H1 (cell line): ENCODE measurements around the gene CNOT6. TPM values are rescaled to one million over a fixed set of nuclear protein-coding genes. Genes with fewer than 3 reads are reported as not detected.

Experiments used
- FOSL1 ChIP-seq: IDR thresholded peaks from 2 replicates; pipeline ENCODE4 v1.6.1; 2011; ENCODE audit warnings: mild to moderate bottlenecking, low read depth, low read length, moderate library complexity; ENCODE audit not compliant: insufficient read depth
- POLR2A ChIP-seq, 2 experiments: IDR thresholded peaks; 1 replicate in 1 of 2; 2 replicates in 1 of 2; pipeline ENCODE4 v1.6.1; 2011; ENCODE audit warnings: low read depth in 2 of 2, low read length in 2 of 2, mild to moderate bottlenecking in 2 of 2; ENCODE audit errors: control extremely low read depth in 1 of 2
- POU5F1 ChIP-seq: IDR thresholded peaks from 2 replicates; pipeline ENCODE4 v1.6.1; 2011; ENCODE audit warnings: low read depth, mild to moderate bottlenecking, low read length, moderate library complexity
- SIRT6 ChIP-seq: IDR thresholded peaks from one replicate; pipeline ENCODE4 v1.7.1; 2012; ENCODE audit warnings: low read length, inconsistent platforms
- SRF ChIP-seq: IDR thresholded peaks from 2 replicates; pipeline ENCODE4 v1.6.1; 2011; ENCODE audit warnings: mild to moderate bottlenecking, low read depth, low read length, moderate library complexity
- TCF12 ChIP-seq: IDR thresholded peaks from 2 replicates; pipeline ENCODE4 v1.6.1; 2011; ENCODE audit warnings: low read depth, mild to moderate bottlenecking, low read length
- polyA plus RNA-seq, 7 experiments: library from polyadenylated mRNA; depleted of rRNA in 3 of 7; stranded (reverse) in 5 of 7; unstranded in 2 of 7; fragments of >200 nt in 5 of 7; fragments of 200-250 nt in 2 of 7; gene quantifications; 1 replicate in 5 of 7; 2 replicates in 1 of 7; 4 replicates in 1 of 7; pipeline versions ENCODE4 v1.2.1 to v1.2.3, GENCODE V29; 2011 to 2013; ENCODE audit warnings: missing spikeins in 2 of 7, mixed read lengths in 2 of 7
- total RNA-seq: library from RNA; stranded (reverse); fragmentation: NEBNext Ultra II Directional; extraction: Animal tissue kit (Norgen Biotek cat#: 25700); gene quantifications from 2 replicates; pipeline ENCODE4 v1.2.1, GENCODE V29; 2021

The CNOT6 gene
- total and polyA plus RNA-seq, 2 of the 8 experiments (the other 6 are each of a cell fraction or from before 2014, with no cell fraction given), result 10.7 to 45.4 TPM

DNA sequence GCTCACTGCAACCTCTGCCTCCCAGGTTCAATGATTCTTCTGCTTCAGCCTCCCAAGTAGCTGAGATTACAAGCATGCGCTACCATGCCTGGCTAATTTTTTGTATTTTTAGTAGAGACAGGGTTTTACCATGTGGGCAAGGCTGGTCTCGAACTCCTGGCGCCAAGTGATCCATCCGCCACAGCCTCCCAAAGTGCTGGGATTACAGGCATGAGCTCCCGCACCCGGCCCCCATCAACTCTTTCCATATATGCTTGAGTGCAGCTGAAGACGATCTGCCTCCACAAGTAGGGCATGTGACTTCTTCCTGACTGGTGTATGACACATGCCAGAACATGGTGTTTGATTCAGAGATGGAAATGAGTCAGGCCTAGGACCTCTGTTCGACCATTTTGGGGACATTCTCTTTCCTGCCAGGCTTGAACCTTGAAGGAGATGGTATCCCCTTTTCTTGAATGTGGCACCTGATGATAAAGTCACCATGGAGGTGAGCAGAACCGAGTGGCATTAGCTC lies 7.5 kb upstream of the CNOT6 start (continued):
- TF ChIP-seq FOSL1 (no peak), SIRT6 (no peak), TCF12 (no peak), SRF (no peak), POLR2A (IDR thresholded peaks at IDR 0.05; ENCODE audit: control extremely low read depth in 1 of 2, low read depth in 2 of 2, low read length in 2 of 2) (no peak), POU5F1 (no peak)
